Caco-2 (cell line): ENCODE measurements around the gene NENF. TPM values are rescaled to one million over a fixed set of nuclear protein-coding genes. Genes with fewer than 3 reads are reported as not detected.

Experiments
- BruUV-seq: library from RNA; stranded (reverse); fragments of 400-500 nt; replicated peaks from 2 replicates; lab custom pipeline; 2021; lab: Mats Ljungman, UMichigan
- CTCF ChIA-PET: fragments of 300-600 bp; sonication (Branson Sonifier 250); formaldehyde crosslinking; loops from one replicate; lab custom pipeline; 2022; ENCODE audit warnings: antibody characterized with exemption; lab: Charles Lee
- POLR2A ChIA-PET: fragments of 300-600 bp; sonication (Branson Sonifier 250); formaldehyde crosslinking; loops from one replicate; lab custom pipeline; 2022; ENCODE audit warnings: antibody characterized with exemption; lab: Charles Lee
- DNase-seq, 2 experiments: peaks; one replicate each; pipeline versions ENCODE4 v3.0.0 to v3.0.0-alpha.2; 2020 to 2022
- H3K27me3 ChIP-seq: replicated peaks from 2 replicates; pipeline ENCODE4 v1.6.0; 2011; ENCODE audit warnings: low read length; ENCODE audit not compliant: control insufficient read depth, insufficient read depth
- H3K36me3 ChIP-seq: 2 replicates; pipeline ENCODE4 v1.5.1; 2011; ENCODE audit warnings: low read length; ENCODE audit not compliant: control insufficient read depth, insufficient read depth
- H3K4me1 ChIP-seq: fragments of 250-450 bp; sonication (Bioruptor Pico); 2 replicates; pipeline ENCODE4 v1.5.1; 2020; ENCODE audit warnings: mild to moderate bottlenecking
- H3K4me3 ChIP-seq: 2 replicates; pipeline ENCODE4 v1.5.1; 2011; ENCODE audit warnings: low read depth, mild to moderate bottlenecking, control low read depth, low read length
- H3K9me3 ChIP-seq: fragments of 250-450 bp; sonication (Bioruptor Pico); 2 replicates; pipeline ENCODE4 v1.5.1; 2020; ENCODE audit warnings: mild to moderate bottlenecking, moderate library complexity
- H3K27ac Mint-ChIP-seq: one replicate; pipeline ENCODE4 v1.8.0; 2022; ENCODE audit warnings: mixed read lengths; ENCODE audit not compliant: unreplicated experiment
- H3K27me3 Mint-ChIP-seq: one replicate; pipeline ENCODE4 v1.8.0; 2022; ENCODE audit warnings: mixed read lengths; ENCODE audit not compliant: insufficient read depth, unreplicated experiment
- H3K36me3 Mint-ChIP-seq: one replicate; pipeline ENCODE4 v1.8.0; 2022; ENCODE audit warnings: mild to moderate bottlenecking, mixed read lengths; ENCODE audit not compliant: insufficient read depth, unreplicated experiment
- H3K4me1 Mint-ChIP-seq: one replicate; pipeline ENCODE4 v1.8.0; 2022; ENCODE audit warnings: low read depth, mixed read lengths; ENCODE audit not compliant: unreplicated experiment
- H3K4me3 Mint-ChIP-seq: one replicate; pipeline ENCODE4 v1.8.0; 2022; ENCODE audit warnings: mild to moderate bottlenecking, moderate library complexity, mixed read lengths; ENCODE audit not compliant: unreplicated experiment
- H3K9me3 Mint-ChIP-seq: one replicate; pipeline ENCODE4 v1.8.0; 2022; ENCODE audit warnings: mixed read lengths; ENCODE audit not compliant: unreplicated experiment
- CTCF ChIP-seq, 2 experiments: fragments of 200-600 bp in 1 of 2; IDR thresholded peaks; 1 replicate in 1 of 2; 2 replicates in 1 of 2; pipeline versions ENCODE4 v1.5.1 to v1.8.0; 2011 to 2022; ENCODE audit warnings: antibody characterized with exemption in 1 of 2, control low read depth in 1 of 2, inconsistent platforms in 1 of 2, low read depth in 1 of 2, low read length in 1 of 2, mild to moderate bottlenecking in 1 of 2, moderate library complexity in 1 of 2; ENCODE audit not compliant: insufficient read depth in 1 of 2, severe bottlenecking in 1 of 2, unreplicated experiment in 1 of 2
- intact Hi-C: fragments of 100-400 bp; cut with micrococcal nuclease; formaldehyde crosslinking; loops from one replicate; pipeline ENCODE4 v1.10.0; 2022; ENCODE audit not compliant: unreplicated experiment
- total RNA-seq: library from RNA; stranded (reverse); gene quantifications from 2 replicates; pipeline ENCODE4 v1.2.3, GENCODE V29; 2022

The NENF gene
- total RNA-seq, 1 experiment from 2014 or later: 90.1 TPM

- ChIA-PET CTCF (no interaction called here), POLR2A (no interaction called here)
- H3K27me3 ChIP-seq: no peaks in the 10 kb centered on the region
- TF ChIP-seq CTCF (IDR thresholded peaks at IDR 0.05; ENCODE audit: insufficient read depth in 1 of 2, low read depth in 1 of 2, low read length in 1 of 2, severe bottlenecking in 1 of 2, unreplicated experiment in 1 of 2): no peak
- intact Hi-C loops: no loop called here
- H3K9me3 Mint-ChIP-seq: no peaks in the 10 kb centered on the region
- no peak for DNase-seq
- H3K4me1 Mint-ChIP-seq: peaks cover 37% of the 10 kb centered on the region
- BruUV-seq: no TSS peak
- no peak overlapping the region for H3K4me3 ChIP-seq
- peaks cover 5% of the 10 kb centered on the region for H3K36me3 Mint-ChIP-seq
- no peaks in the 10 kb centered on the region for H3K27me3 Mint-ChIP-seq
- peak overlapping the region; percentile 88 for H3K27ac Mint-ChIP-seq
- H3K36me3 ChIP-seq: no peaks in the 10 kb centered on the region
- H3K4me1 ChIP-seq: peaks cover 54% of the 10 kb centered on the region
- no peak overlapping the region for H3K4me3 Mint-ChIP-seq
- no peaks in the 10 kb centered on the region for H3K9me3 ChIP-seq
These were observed 52.2 kb downstream of the NENF start for GRCh38 chr1:212484701-212485570.

- H3K36me3 ChIP-seq: no peaks in the 10 kb centered on the region
- BruUV-seq: no TSS peak
- Mint-ChIP-seq H3K4me3 (no peak overlapping the region), H3K27ac (peak overlapping the region; percentile 88), H3K9me3 (no peaks in the 10 kb centered on the region), H3K27me3 (no peaks in the 10 kb centered on the region), H3K4me1 (peaks cover 37% of the 10 kb centered on the region), H3K36me3 (peaks cover 5% of the 10 kb centered on the region)
- ChIA-PET POLR2A (no interaction called here), CTCF (no interaction called here)
- H3K9me3 ChIP-seq: no peaks in the 10 kb centered on the region
- no peak for DNase-seq
- TF ChIP-seq CTCF (IDR thresholded peaks at IDR 0.05; ENCODE audit: insufficient read depth in 1 of 2, low read depth in 1 of 2, low read length in 1 of 2, severe bottlenecking in 1 of 2, unreplicated experiment in 1 of 2): no peak
- no peaks in the 10 kb centered on the region for H3K27me3 ChIP-seq
- intact Hi-C loops: no loop called here
- peaks cover 54% of the 10 kb centered on the region for H3K4me1 ChIP-seq
- no peak overlapping the region for H3K4me3 ChIP-seq
These were observed 52.8 kb downstream of the NENF start for GRCh38 chr1:212485571-212485912.

GRCh38 chr1:212485913-212486618 is 53.3 kb downstream of the NENF start:
- Histone ChIP-seq H3K36me3 (no peaks in the 10 kb centered on the region), H3K27me3 (no peaks in the 10 kb centered on the region), H3K4me3 (no peak overlapping the region), H3K4me1 (peaks cover 54% of the 10 kb centered on the region), H3K9me3 (no peaks in the 10 kb centered on the region)
- Mint-ChIP-seq H3K27me3 (no peaks in the 10 kb centered on the region), H3K4me3 (peak overlapping the region; percentile 1), H3K36me3 (peaks cover 5% of the 10 kb centered on the region), H3K4me1 (peaks cover 37% of the 10 kb centered on the region), H3K27ac (peak overlapping the region; percentile 88), H3K9me3 (no peaks in the 10 kb centered on the region)
- DNase-seq: peak; percentile 87 to 91
- intact Hi-C loops: loop anchor here (1.0 kb wide), 1 partner anchor 73 kb away; no protein-coding TSS in a partner anchor
- no peak for TF ChIP-seq CTCF (IDR thresholded peaks at IDR 0.05; ENCODE audit: insufficient read depth in 1 of 2, low read depth in 1 of 2, low read length in 1 of 2, severe bottlenecking in 1 of 2, unreplicated experiment in 1 of 2)
- CTCF ChIA-PET: no interaction called here
- no TSS peak for BruUV-seq
- POLR2A ChIA-PET: no interaction called here
